ENCODE results near the gene TRPM3. TPM values are rescaled to one million over a fixed set of nuclear protein-coding genes. Genes with fewer than 3 reads are reported as not detected.

Gene TRPM3
- total RNA-seq, 6 experiments from 2014 or later, result 0.02 TPM; not detected in 5

- Mint-ChIP-seq H3K27ac (no peak overlapping the region), H3K4me3 (no peak overlapping the region), H3K4me1 (ENCODE audit: low read depth) (no peaks in the 10 kb centered on the region; the same call in 1 of the 2 replicates), H3K27me3 (ENCODE audit: insufficient read depth) (peaks cover 3% of the 10 kb centered on the region), H3K36me3 (ENCODE audit: low read depth) (no peaks in the 10 kb centered on the region), H3K9me3 (no peaks in the 10 kb centered on the region)
- no peak for TF ChIP-seq CTCF (IDR thresholded peaks at IDR 0.05)
- no peak for DNase-seq
Observed at GRCh38 chr9:70616228-70616990, 505.0 kb downstream of the TRPM3 start.

GRCh38 chr9:70615464-70616138 is 505.8 kb downstream of the TRPM3 start:
- no peaks in the 10 kb centered on the region for H3K36me3 Mint-ChIP-seq (ENCODE audit: low read depth)
- H3K4me1 Mint-ChIP-seq (ENCODE audit: low read depth), result peaks cover 2% of the 10 kb centered on the region
- H3K27me3 Mint-ChIP-seq (ENCODE audit: insufficient read depth), result peaks cover 3% of the 10 kb centered on the region
- no peak overlapping the region for H3K4me3 Mint-ChIP-seq
- H3K9me3 Mint-ChIP-seq, result no peaks in the 10 kb centered on the region
- no peak for TF ChIP-seq CTCF (IDR thresholded peaks at IDR 0.05)
- DNase-seq, result no peak
- no peak overlapping the region for H3K27ac Mint-ChIP-seq

GRCh38 chr9:70614786-70615463 is 506.5 kb downstream of the TRPM3 start:
- Mint-ChIP-seq H3K4me1 (ENCODE audit: low read depth) (peaks cover 9% of the 10 kb centered on the region), H3K4me3 (no peak overlapping the region), H3K27me3 (ENCODE audit: insufficient read depth) (peaks cover 3% of the 10 kb centered on the region), H3K36me3 (ENCODE audit: low read depth) (no peaks in the 10 kb centered on the region), H3K9me3 (no peaks in the 10 kb centered on the region), H3K27ac (no peak overlapping the region)
- DNase-seq, result no peak
- TF ChIP-seq CTCF (IDR thresholded peaks at IDR 0.05), result no peak

GRCh38 chr9:70613024-70613768 is 508.2 kb downstream of the TRPM3 start:
- DNase-seq, result no peak
- Mint-ChIP-seq H3K9me3 (no peaks in the 10 kb centered on the region), H3K36me3 (ENCODE audit: low read depth) (no peaks in the 10 kb centered on the region), H3K27ac (no peak overlapping the region), H3K4me3 (no peak overlapping the region), H3K27me3 (ENCODE audit: insufficient read depth) (peaks cover 5% of the 10 kb centered on the region), H3K4me1 (ENCODE audit: low read depth) (peaks cover 20% of the 10 kb centered on the region)
- no peak for TF ChIP-seq CTCF (IDR thresholded peaks at IDR 0.05)

- Mint-ChIP-seq H3K27ac (no peak overlapping the region), H3K27me3 (ENCODE audit: insufficient read depth) (peaks cover 5% of the 10 kb centered on the region), H3K9me3 (no peaks in the 10 kb centered on the region), H3K36me3 (ENCODE audit: low read depth) (no peaks in the 10 kb centered on the region), H3K4me3 (no peak overlapping the region), H3K4me1 (ENCODE audit: low read depth) (peaks cover 20% of the 10 kb centered on the region)
- no peak for TF ChIP-seq CTCF (IDR thresholded peaks at IDR 0.05)
- DNase-seq, result no peak
Observed at GRCh38 chr9:70610287-70610644, 511.2 kb downstream of the TRPM3 start.

Measured in HFFc6 (cell line).